Transverse colon (tissue), 4 donors: ENCODE data around the gene AKR1A1. TPM values are rescaled to one million over a fixed set of nuclear protein-coding genes. Genes with fewer than 3 reads are reported as not detected.

Experiments used
- DNase-seq: peaks from one replicate; pipeline ENCODE4 v3.0.0-alpha.2; 2019
- H3K27ac ChIP-seq, 4 donors: fragments of 200-600 bp; sonication (generic); 2 replicates each; pipeline ENCODE4 v1.5.1; 2016 to 2018; ENCODE audit warnings: inconsistent platforms in 4 of 4
- H3K27me3 ChIP-seq: fragments of 200-600 bp; sonication (generic); 2 replicates; pipeline ENCODE4 v1.5.1; 2017; ENCODE audit warnings: inconsistent platforms
- H3K36me3 ChIP-seq, 4 donors: fragments of 200-600 bp; sonication (generic); 2 replicates each; pipeline ENCODE4 v1.5.1; 2017 to 2019; ENCODE audit warnings: inconsistent platforms in 4 of 4
- H3K4me1 ChIP-seq, 4 donors: fragments of 200-600 bp; sonication (generic); 2 replicates each; pipeline ENCODE4 v1.5.1; 2017 to 2020; ENCODE audit warnings: inconsistent platforms in 4 of 4
- H3K4me3 ChIP-seq, 4 donors: fragments of 200-600 bp; sonication (generic); 1 replicate in 1 of 4; 2 replicates in 3 of 4; pipeline versions ENCODE4 v1.5.1 to v1.6.1; 2017 to 2019; ENCODE audit warnings: inconsistent platforms in 4 of 4
- H3K9me3 ChIP-seq, 2 donors: fragments of 200-600 bp; sonication (generic); 2 replicates each; pipeline ENCODE4 v1.5.1; 2017 to 2019; ENCODE audit warnings: inconsistent platforms in 2 of 2
- EP300 ChIP-seq: sonication (generic); formaldehyde crosslinking; IDR thresholded peaks from one replicate; pipeline ENCODE4 v1.6.1; 2017; ENCODE audit warnings: antibody characterized with exemption, low read depth
- POLR2A ChIP-seq: fragments of 450-650 bp; IDR thresholded peaks from one replicate; pipeline ENCODE4 v1.6.1; 2016; ENCODE audit warnings: antibody characterized with exemption, mild to moderate bottlenecking, moderate library complexity
- POLR2AphosphoS5 ChIP-seq, 3 donors: sonication (generic); formaldehyde crosslinking; IDR thresholded peaks; one replicate each; pipeline ENCODE4 v1.6.1; 2016; ENCODE audit warnings: antibody characterized with exemption in 3 of 3
- WGBS, 2 donors: methylation state at CpG; one replicate each; pipeline ENCODE4 v1.1.5; 2018; ENCODE audit warnings: low coverage in 1 of 2; 5-methylcytosine and 5-hydroxymethylcytosine counted together
- in situ Hi-C, 4 donors: fragments of 200-750 bp; cut with MboI; loops; one replicate each; pipeline versions ENCODE4 v1.15.0 to v1.15.1; 2017; ENCODE audit warnings: low sequenced_read_pairs in 3 of 4, low pct_ligation_motif_present in 1 of 4, low pct_unique_long_range_greater_than_20kb in 1 of 4
- intact Hi-C: fragments of 100-400 bp; cut with DNase I; formaldehyde crosslinking; loops from one replicate; pipeline ENCODE4 v1.15.1; 2023; ENCODE audit warnings: low total_unique reads
- total RNA-seq, 4 donors: library from RNA; depleted of rRNA; stranded (reverse); fragments of >200 nt; gene quantifications; one replicate each; pipeline ENCODE4 v1.1.0, GENCODE V29; 2016
- TF ChIP-seq, protein P1 (sequence below), 5 experiments: fragments of 200-600 bp in 3 of 5; fragments of 450-650 bp in 2 of 5; sonication (generic) in 3 of 5; IDR thresholded peaks; 1 replicate in 2 of 5; 2 replicates in 3 of 5; pipeline ENCODE4 v1.5.1; 2016 to 2017; ENCODE audit warnings: antibody characterized with exemption in 5 of 5, inconsistent platforms in 3 of 5, mild to moderate bottlenecking in 2 of 5, moderate library complexity in 1 of 5

AKR1A1 gene
- total RNA-seq, 4 donors from 2014 or later, result 86.5 to 158 (median 128) TPM

DNA sequence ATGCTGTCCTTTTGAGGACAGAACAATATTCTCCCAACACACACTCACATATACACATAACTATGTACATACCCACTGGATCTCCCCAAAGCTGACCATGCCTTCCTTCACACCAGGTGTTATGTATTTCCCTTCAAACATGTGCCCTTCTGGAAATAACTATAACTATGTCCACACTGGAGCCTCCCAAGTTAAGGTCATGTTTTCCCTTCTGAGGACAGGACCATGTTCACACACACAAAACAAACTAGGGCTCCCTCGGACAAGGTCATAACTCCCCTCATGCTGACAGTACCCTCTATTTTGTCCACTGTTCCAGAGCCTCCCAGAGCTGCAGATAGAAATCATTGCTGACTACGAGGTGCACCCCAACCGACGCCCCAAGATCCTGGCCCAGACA, 42.7 kb upstream of the AKR1A1 start:
- DNase-seq, result no peak

DNA sequence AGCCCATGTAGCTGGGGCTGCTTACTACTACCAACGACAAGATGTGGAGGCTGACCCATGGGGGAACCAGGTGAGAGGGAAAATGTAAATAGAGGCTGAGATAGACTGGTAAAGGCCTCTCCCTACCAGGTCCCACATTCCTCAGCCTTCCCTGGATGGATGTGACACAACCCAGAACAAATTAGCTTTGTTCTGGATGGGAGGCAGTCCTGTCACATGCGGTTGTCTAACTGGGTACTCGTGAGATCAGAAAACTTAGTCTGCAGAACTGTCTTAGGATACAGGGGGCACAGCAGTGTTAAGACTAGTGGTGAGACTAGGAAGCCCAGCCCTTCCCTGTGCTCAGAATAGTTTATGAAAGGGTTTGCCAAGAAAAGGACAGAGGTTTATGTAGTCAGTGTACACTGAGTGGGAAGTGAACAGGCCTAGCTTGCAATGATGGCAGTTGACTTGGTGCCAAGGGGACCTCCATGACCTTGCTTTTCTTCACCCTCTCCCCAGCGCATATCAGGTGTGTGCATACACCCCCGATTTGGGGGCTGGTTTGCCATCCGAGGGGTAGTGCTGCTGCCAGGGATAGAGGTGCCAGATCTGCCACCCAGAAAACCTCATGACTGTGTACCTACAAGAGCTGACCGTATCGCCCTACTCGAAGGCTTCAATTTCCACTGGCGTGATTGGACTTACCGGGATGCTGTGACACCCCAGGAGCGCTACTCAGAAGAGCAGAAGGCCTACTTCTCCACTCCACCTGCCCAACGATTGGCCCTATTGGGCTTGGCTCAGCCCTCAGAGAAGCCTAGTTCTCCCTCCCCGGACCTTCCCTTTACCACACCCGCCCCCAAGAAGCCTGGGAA, 42.1 kb upstream of the AKR1A1 start:
- no peak for DNase-seq
- Histone ChIP-seq H3K27me3 (no peaks in the 10 kb centered on the region), H3K9me3 (no peaks in the 10 kb centered on the region), H3K36me3 (peaks cover 0 to 43% (median 22%) of the 10 kb centered on the region in 4 donors), H3K27ac (no peak overlapping the region), H3K4me1 (no peaks in the 10 kb centered on the region), H3K4me3 (no peak overlapping the region)
- TF ChIP-seq EP300 (no peak), POLR2A (no peak)
- TF ChIP-seq, protein P1, sequence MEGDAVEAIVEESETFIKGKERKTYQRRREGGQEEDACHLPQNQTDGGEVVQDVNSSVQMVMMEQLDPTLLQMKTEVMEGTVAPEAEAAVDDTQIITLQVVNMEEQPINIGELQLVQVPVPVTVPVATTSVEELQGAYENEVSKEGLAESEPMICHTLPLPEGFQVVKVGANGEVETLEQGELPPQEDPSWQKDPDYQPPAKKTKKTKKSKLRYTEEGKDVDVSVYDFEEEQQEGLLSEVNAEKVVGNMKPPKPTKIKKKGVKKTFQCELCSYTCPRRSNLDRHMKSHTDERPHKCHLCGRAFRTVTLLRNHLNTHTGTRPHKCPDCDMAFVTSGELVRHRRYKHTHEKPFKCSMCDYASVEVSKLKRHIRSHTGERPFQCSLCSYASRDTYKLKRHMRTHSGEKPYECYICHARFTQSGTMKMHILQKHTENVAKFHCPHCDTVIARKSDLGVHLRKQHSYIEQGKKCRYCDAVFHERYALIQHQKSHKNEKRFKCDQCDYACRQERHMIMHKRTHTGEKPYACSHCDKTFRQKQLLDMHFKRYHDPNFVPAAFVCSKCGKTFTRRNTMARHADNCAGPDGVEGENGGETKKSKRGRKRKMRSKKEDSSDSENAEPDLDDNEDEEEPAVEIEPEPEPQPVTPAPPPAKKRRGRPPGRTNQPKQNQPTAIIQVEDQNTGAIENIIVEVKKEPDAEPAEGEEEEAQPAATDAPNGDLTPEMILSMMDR (IDR thresholded peaks at IDR 0.05), result peak in 1 of 5 experiments; percentile 11
- intact Hi-C loops (no loop called here), in situ Hi-C loops (loop anchor here in 2 of 4 donors (5.0 to 10.0 kb wide), 2 partner anchors 59 to 66 kb away; no protein-coding TSS in a partner anchor)
- 74% methylated on average over 15 of the region's 15 CpGs; no CpG with 5 or more reads in 1 of the 2 donors for WGBS, 2 donors

More for the DNA sequence above, 42.7 kb upstream of the AKR1A1 start:
- TF ChIP-seq EP300 (no peak), POLR2AphosphoS5 (IDR thresholded peaks at IDR 0.05) (no peak), POLR2A (no peak)
- TF ChIP-seq, protein P1 (IDR thresholded peaks at IDR 0.05), result no peak
- no peak overlapping the region for H3K27ac ChIP-seq
- no peaks in the 10 kb centered on the region for H3K27me3 ChIP-seq
- peaks cover 0 to 37% (median 18%) of the 10 kb centered on the region in 4 donors for H3K36me3 ChIP-seq
- H3K4me1 ChIP-seq, result no peaks in the 10 kb centered on the region
- intact Hi-C loops (no loop called here), in situ Hi-C loops (loop anchor here in 2 of 4 donors (5.0 to 10.0 kb wide), 2 partner anchors 59 to 67 kb away; no protein-coding TSS in a partner anchor)
- 88% methylated on average over 4 of the region's 4 CpGs; no CpG with 5 or more reads in 1 of the 2 donors for WGBS, 2 donors
- no peaks in the 10 kb centered on the region for H3K9me3 ChIP-seq
- H3K4me3 ChIP-seq, result no peak overlapping the region

DNA sequence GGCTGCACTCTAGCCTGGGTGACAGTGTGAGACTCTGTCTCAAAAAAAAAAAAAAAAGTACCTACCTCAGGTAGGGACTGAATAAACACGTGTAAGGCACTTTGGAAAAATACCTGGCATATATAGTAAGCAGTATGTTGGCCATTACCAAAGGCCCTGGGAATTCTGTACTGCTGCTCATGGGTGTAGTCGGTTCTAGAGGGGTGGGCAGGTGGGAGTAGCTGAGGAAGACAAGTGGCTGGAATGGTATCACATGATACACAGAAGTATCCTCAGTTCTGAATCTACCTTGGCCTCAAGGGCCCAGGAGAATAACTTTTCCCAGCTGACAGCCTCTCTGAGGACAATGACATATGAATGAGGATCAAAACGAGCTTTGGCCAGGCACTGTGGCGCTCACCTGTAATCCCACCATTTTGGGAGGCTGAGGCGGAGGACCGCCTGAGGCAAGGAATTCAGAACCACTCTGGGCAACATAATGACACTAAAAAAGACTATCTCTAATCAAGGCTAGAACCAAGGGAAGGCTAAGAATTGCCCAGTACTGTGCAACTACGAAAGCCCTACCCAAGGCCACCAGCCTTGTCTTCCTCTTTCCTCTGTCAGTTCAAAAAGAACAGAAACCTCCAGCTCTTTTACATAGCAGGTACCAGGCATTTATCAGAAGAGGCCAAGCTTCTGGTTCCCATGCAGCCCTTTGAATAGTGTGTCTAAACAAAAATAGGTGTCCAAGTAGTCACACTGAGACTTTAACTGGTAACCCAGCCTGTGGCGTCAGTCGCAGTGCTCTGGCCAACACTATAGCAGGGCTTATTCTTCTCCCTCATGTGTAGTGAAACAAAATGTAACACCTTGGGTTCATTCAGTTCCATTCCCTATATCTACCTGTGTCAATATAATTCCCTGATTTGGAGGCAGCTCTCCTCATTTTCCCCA, 40.3 kb upstream of the AKR1A1 start:
- H3K27me3 ChIP-seq, result no peaks in the 10 kb centered on the region
- H3K36me3 ChIP-seq, result peaks cover 0 to 59% (median 28%) of the 10 kb centered on the region in 4 donors
- H3K27ac ChIP-seq, result no peak overlapping the region
- DNase-seq, result no peak
- in situ Hi-C loops (loop anchor here in 2 of 4 donors (5.0 to 10.0 kb wide), 2 partner anchors 54 to 57 kb away; no protein-coding TSS in a partner anchor), intact Hi-C loops (loop anchor here (2.0 kb wide), 1 partner anchor 50 kb away; no protein-coding TSS in a partner anchor)
- TF ChIP-seq POLR2AphosphoS5 (IDR thresholded peaks at IDR 0.05) (no peak), POLR2A (no peak)
- TF ChIP-seq, protein P1 (IDR thresholded peaks at IDR 0.05), result no peak
- 59 to 66% methylated on average over 9 of the region's 9 CpGs for WGBS, 2 donors
- H3K4me3 ChIP-seq, result no peak overlapping the region
- H3K9me3 ChIP-seq, result no peaks in the 10 kb centered on the region
- peaks cover 0 to 6% (median 3%) of the 10 kb centered on the region in 4 donors for H3K4me1 ChIP-seq
